ENCODE data around the gene FSIP1. TPM values are rescaled to one million over a fixed set of nuclear protein-coding genes. Genes with fewer than 3 reads are reported as not detected.
A peak's percentile ranks its signal among the peaks of the same experiment; 100 is the strongest.

The FSIP1 gene
- total RNA-seq, 2 donors from 2014 or later = 0.14 to 0.21 TPM

- DNase-seq (ENCODE audit: low spot score) = no peak
- TF ChIP-seq CTCF (IDR thresholded peaks at IDR 0.05) = no peak
- no peaks in the 10 kb centered on the region for H3K9me3 ChIP-seq
- ATAC-seq (ENCODE audit: insufficient number of reproducible peaks, low FRiP score, low read depth) = no peak
- peaks cover 13% of the 10 kb centered on the region for H3K36me3 ChIP-seq
- no peak overlapping the region for H3K4me3 ChIP-seq
- peaks cover 0 to 14% of the 10 kb centered on the region in 2 donors for H3K4me1 ChIP-seq (ENCODE audit: control insufficient read depth in 1 of 2, low read depth in 2 of 2)
- no peaks in the 10 kb centered on the region for H3K27me3 ChIP-seq (replicated peaks; ENCODE audit: insufficient read depth)
- no peak overlapping the region for H3K27ac ChIP-seq
Measured at GRCh38 chr15:39584662-39585388, 197.8 kb downstream of the FSIP1 start.

GRCh38 chr15:39584266-39584659 is 198.4 kb downstream of the FSIP1 start:
- DNase-seq (ENCODE audit: low spot score) = no peak
- peaks cover 0 to 20% of the 10 kb centered on the region in 2 donors for H3K4me1 ChIP-seq (ENCODE audit: control insufficient read depth in 1 of 2, low read depth in 2 of 2)
- TF ChIP-seq CTCF (IDR thresholded peaks at IDR 0.05) = no peak
- peaks cover 8% of the 10 kb centered on the region for H3K36me3 ChIP-seq
- no peaks in the 10 kb centered on the region for H3K27me3 ChIP-seq (replicated peaks; ENCODE audit: insufficient read depth)
- H3K9me3 ChIP-seq = no peaks in the 10 kb centered on the region
- no peak for ATAC-seq (ENCODE audit: insufficient number of reproducible peaks, low FRiP score, low read depth)
- no peak overlapping the region for H3K27ac ChIP-seq
- peak overlapping the region; percentile 74 for H3K4me3 ChIP-seq

- TF ChIP-seq CTCF (IDR thresholded peaks at IDR 0.05) = no peak
- ATAC-seq (ENCODE audit: insufficient number of reproducible peaks, low FRiP score, low read depth) = no peak
- Histone ChIP-seq H3K4me3 (peak overlapping the region; percentile 74), H3K36me3 (peaks cover 5% of the 10 kb centered on the region), H3K4me1 (ENCODE audit: control insufficient read depth in 1 of 2, low read depth in 2 of 2) (peaks cover 0 to 24% of the 10 kb centered on the region in 2 donors), H3K27ac (no peak overlapping the region), H3K9me3 (no peaks in the 10 kb centered on the region), H3K27me3 (replicated peaks; ENCODE audit: insufficient read depth) (no peaks in the 10 kb centered on the region)
- no peak for DNase-seq (ENCODE audit: low spot score)
Measured at GRCh38 chr15:39583596-39584265, 198.9 kb downstream of the FSIP1 start.

- ATAC-seq (ENCODE audit: insufficient number of reproducible peaks, low FRiP score, low read depth) (no peak), DNase-seq (ENCODE audit: low spot score) (no peak)
- Histone ChIP-seq H3K4me3 (peak overlapping the region; percentile 74), H3K27ac (no peak overlapping the region), H3K27me3 (replicated peaks; ENCODE audit: insufficient read depth) (no peaks in the 10 kb centered on the region), H3K36me3 (peaks cover 4% of the 10 kb centered on the region), H3K9me3 (no peaks in the 10 kb centered on the region), H3K4me1 (ENCODE audit: control insufficient read depth in 1 of 2, low read depth in 2 of 2) (peaks cover 0 to 24% of the 10 kb centered on the region in 2 donors)
- TF ChIP-seq CTCF (IDR thresholded peaks at IDR 0.05) = no peak
Measured at GRCh38 chr15:39582977-39583595, 199.6 kb downstream of the FSIP1 start.

GRCh38 chr15:39582286-39582976 is 200.2 kb downstream of the FSIP1 start:
- ATAC-seq (ENCODE audit: insufficient number of reproducible peaks, low FRiP score, low read depth) (no peak), DNase-seq (ENCODE audit: low spot score) (no peak)
- no peak overlapping the region for H3K27ac ChIP-seq
- TF ChIP-seq CTCF (IDR thresholded peaks at IDR 0.05) = no peak
- no peaks in the 10 kb centered on the region for H3K9me3 ChIP-seq
- H3K4me3 ChIP-seq = peak overlapping the region; percentile 74
- H3K27me3 ChIP-seq (replicated peaks; ENCODE audit: insufficient read depth) = no peaks in the 10 kb centered on the region
- peaks cover 4% of the 10 kb centered on the region for H3K36me3 ChIP-seq
- H3K4me1 ChIP-seq (ENCODE audit: control insufficient read depth in 1 of 2, low read depth in 2 of 2) = peaks cover 0 to 24% of the 10 kb centered on the region in 2 donors
